ENCODE measurements around the gene WNT2B.
"Not testable (repeated sequence)": the region's sequence is repeated elsewhere in the genome, so short reads cannot be mapped to it uniquely, and the experiment has no call there.

WNT2B gene

GRCh38 chr1:112477550-112477949 is 31.2 kb upstream of the WNT2B start:
- Histone ChIP-seq H3K9me3 (ENCODE audit: control insufficient read depth, insufficient read depth, low read depth, low read length) (no peaks in the 10 kb centered on the region), H3K4me1 (ENCODE audit: control insufficient read depth, insufficient read depth, low read length) (no peaks in the 10 kb centered on the region), H3K27ac (ENCODE audit: extremely low read depth, low read depth, low read length) (no peak overlapping the region), H3K36me3 (ENCODE audit: control insufficient read depth in 2 of 2, insufficient read depth in 1 of 2, low read length in 2 of 2) (no peaks in the 10 kb centered on the region), H3K4me3 (ENCODE audit: low read depth, low read length) (no peak overlapping the region)
- POLR2A ChIA-PET = no interaction called here
- TF ChIP-seq SETDB1 (IDR thresholded peaks at IDR 0.05; ENCODE audit: insufficient read length, low read length) = peak; percentile 44
- TF ChIP-seq ZNF501 (tag by site-specific recombination; IDR thresholded peaks at IDR 0.05) = no peak
- CTCF ChIA-PET = interaction anchor here (0.6 to 2.1 kb wide), 5 partner anchors 9 to 136 kb away, joined by 3 to 7 read pairs (median 3); no protein-coding TSS in a partner anchor

DNA sequence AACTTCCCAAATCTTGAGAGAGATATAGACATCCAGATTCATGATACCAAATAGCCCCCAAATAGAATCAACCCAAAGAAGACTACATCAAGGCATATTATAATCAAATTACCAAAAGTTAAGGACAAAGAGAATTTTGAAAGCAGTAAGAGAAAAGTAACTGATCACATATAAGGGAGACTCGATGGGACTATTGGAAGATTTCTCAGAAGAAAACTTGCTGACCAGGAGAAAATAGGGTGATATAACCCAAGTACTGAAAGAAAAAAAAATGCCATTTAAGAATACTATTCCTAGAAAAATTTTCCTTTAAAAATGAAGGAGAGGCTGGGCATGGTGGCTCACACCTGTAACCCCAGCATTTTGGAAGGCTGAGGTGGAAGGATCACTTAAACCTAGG is 30.5 kb upstream of the WNT2B start:
- H3K9me3 ChIP-seq (ENCODE audit: control insufficient read depth, insufficient read depth, low read depth, low read length) = no peaks in the 10 kb centered on the region
- ChIA-PET POLR2A (interaction anchor here (0.6 kb wide), 1 partner anchor 20 kb away, joined by 3 read pairs; no protein-coding TSS in a partner anchor), CTCF (interaction anchor here (0.6 to 1.0 kb wide), 2 partner anchors 23 to 88 kb away, joined by 3 read pairs; no protein-coding TSS in a partner anchor)

GRCh38 chr1:112486063-112486462 is 22.7 kb upstream of the WNT2B start:
- H3K27ac ChIP-seq (ENCODE audit: extremely low read depth, low read depth, low read length); H3K9me3 ChIP-seq (ENCODE audit: control insufficient read depth, insufficient read depth, low read depth, low read length); POLR2A ChIA-PET; H3K4me1 ChIP-seq (ENCODE audit: control insufficient read depth, insufficient read depth, low read length); H3K4me3 ChIP-seq (ENCODE audit: low read depth, low read length); H3K36me3 ChIP-seq (ENCODE audit: control insufficient read depth in 2 of 2, insufficient read depth in 1 of 2, low read length in 2 of 2): not testable (repeated sequence)
- CTCF ChIA-PET = interaction anchor here (0.6 to 1.1 kb wide), 4 partner anchors 15 to 588 kb away, joined by 3 to 5 read pairs (median 3); no protein-coding TSS in a partner anchor
- TF ChIP-seq ZNF121 (tag by site-specific recombination; IDR thresholded peaks at IDR 0.05) = peak; percentile 82

More for the DNA sequence above, 30.5 kb upstream of the WNT2B start:
- H3K4me3 ChIP-seq (ENCODE audit: low read depth, low read length) = no peak overlapping the region
- H3K27ac ChIP-seq (ENCODE audit: extremely low read depth, low read depth, low read length) = no peak overlapping the region
- H3K4me1 ChIP-seq (ENCODE audit: control insufficient read depth, insufficient read depth, low read length) = no peaks in the 10 kb centered on the region
- H3K36me3 ChIP-seq (ENCODE audit: control insufficient read depth in 2 of 2, insufficient read depth in 1 of 2, low read length in 2 of 2) = no peaks in the 10 kb centered on the region
- no peak for TF ChIP-seq ZNF148 (tag by site-specific recombination; IDR thresholded peaks at IDR 0.05; ENCODE audit: borderline replicate concordance)
- no peak for TF ChIP-seq ZNF112 (tag by site-specific recombination; IDR thresholded peaks at IDR 0.05)
- no peak for TF ChIP-seq ZBTB10 (tag by site-specific recombination; IDR thresholded peaks at IDR 0.05)
- no peak for TF ChIP-seq ZNF169 (tag by site-specific recombination; IDR thresholded peaks at IDR 0.05)
- TF ChIP-seq ZNF555 (tag by site-specific recombination; conservative IDR thresholded peaks at IDR 0.05) = no peak
- TF ChIP-seq ZNF791 (tag by site-specific recombination; IDR thresholded peaks at IDR 0.05) = peak; percentile 94

DNA sequence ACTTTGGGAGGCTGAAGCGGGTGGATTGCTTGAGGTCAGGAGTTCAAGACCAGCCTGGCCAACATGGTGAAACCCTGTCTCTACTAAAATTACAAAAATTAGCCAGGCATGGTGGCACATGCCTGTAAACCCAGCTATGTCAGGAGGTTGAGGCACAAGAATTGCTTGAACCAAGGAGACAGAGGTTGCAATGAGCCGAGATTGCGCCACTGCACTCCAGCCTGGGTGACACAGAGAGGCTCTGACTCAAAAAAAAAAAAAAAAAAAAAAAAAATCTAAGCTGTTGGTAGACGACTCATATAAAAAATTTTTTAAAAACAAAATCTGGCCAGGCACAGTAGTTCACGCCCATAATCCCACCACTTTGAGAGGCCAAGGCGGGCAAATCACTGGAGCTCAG is 21.1 kb upstream of the WNT2B start:
- H3K27ac ChIP-seq (ENCODE audit: extremely low read depth, low read depth, low read length); H3K36me3 ChIP-seq (ENCODE audit: control insufficient read depth in 2 of 2, insufficient read depth in 1 of 2, low read length in 2 of 2); H3K4me1 ChIP-seq (ENCODE audit: control insufficient read depth, insufficient read depth, low read length); H3K9me3 ChIP-seq (ENCODE audit: control insufficient read depth, insufficient read depth, low read depth, low read length); CTCF ChIA-PET; H3K4me3 ChIP-seq (ENCODE audit: low read depth, low read length): not testable (repeated sequence)
- POLR2A ChIA-PET = interaction anchor here (0.7 kb wide), 1 partner anchor 34 kb away, joined by 8 read pairs; no protein-coding TSS in a partner anchor

GRCh38 chr1:112488141-112488540 is 20.6 kb upstream of the WNT2B start:
- H3K4me3 ChIP-seq (ENCODE audit: low read depth, low read length) = no peak overlapping the region
- ChIA-PET POLR2A (no interaction called here), CTCF (no interaction called here)
- H3K9me3 ChIP-seq (ENCODE audit: control insufficient read depth, insufficient read depth, low read depth, low read length) = no peaks in the 10 kb centered on the region
- no peaks in the 10 kb centered on the region for H3K4me1 ChIP-seq (ENCODE audit: control insufficient read depth, insufficient read depth, low read length)
- H3K27ac ChIP-seq (ENCODE audit: extremely low read depth, low read depth, low read length) = no peak overlapping the region
- H3K36me3 ChIP-seq (ENCODE audit: control insufficient read depth in 2 of 2, insufficient read depth in 1 of 2, low read length in 2 of 2) = no peaks in the 10 kb centered on the region
- no peak for TF ChIP-seq ZNF654 (tag by site-specific recombination; IDR thresholded peaks at IDR 0.05; ENCODE audit: low read depth)
- TF ChIP-seq, protein P1, sequence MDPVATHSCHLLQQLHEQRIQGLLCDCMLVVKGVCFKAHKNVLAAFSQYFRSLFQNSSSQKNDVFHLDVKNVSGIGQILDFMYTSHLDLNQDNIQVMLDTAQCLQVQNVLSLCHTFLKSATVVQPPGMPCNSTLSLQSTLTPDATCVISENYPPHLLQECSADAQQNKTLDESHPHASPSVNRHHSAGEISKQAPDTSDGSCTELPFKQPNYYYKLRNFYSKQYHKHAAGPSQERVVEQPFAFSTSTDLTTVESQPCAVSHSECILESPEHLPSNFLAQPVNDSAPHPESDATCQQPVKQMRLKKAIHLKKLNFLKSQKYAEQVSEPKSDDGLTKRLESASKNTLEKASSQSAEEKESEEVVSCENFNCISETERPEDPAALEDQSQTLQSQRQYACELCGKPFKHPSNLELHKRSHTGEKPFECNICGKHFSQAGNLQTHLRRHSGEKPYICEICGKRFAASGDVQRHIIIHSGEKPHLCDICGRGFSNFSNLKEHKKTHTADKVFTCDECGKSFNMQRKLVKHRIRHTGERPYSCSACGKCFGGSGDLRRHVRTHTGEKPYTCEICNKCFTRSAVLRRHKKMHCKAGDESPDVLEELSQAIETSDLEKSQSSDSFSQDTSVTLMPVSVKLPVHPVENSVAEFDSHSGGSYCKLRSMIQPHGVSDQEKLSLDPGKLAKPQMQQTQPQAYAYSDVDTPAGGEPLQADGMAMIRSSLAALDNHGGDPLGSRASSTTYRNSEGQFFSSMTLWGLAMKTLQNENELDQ (tag by site-specific recombination; IDR thresholded peaks at IDR 0.05; ENCODE audit: low read depth) = no peak
- TF ChIP-seq ELK4 (IDR thresholded peaks at IDR 0.05; ENCODE audit: borderline replicate concordance, low read depth, low read length) = no peak
- no peak for TF ChIP-seq RBAK (tag by site-specific recombination; IDR thresholded peaks at IDR 0.05)
- TF ChIP-seq MZF1 (tag by site-specific recombination; IDR thresholded peaks at IDR 0.05; ENCODE audit: borderline replicate concordance) = no peak
- TF ChIP-seq ZNF202 (tag by site-specific recombination; IDR thresholded peaks at IDR 0.05; ENCODE audit: borderline replicate concordance) = no peak
- TF ChIP-seq KLF9 (tag by site-specific recombination; IDR thresholded peaks at IDR 0.05; ENCODE audit: low read depth) = no peak
